SK-N-SH (cell line): ENCODE results near the gene FNDC3B. TPM values are rescaled to one million over a fixed set of nuclear protein-coding genes. Genes with fewer than 3 reads are reported as not detected.
"Not testable (repeated sequence)": the region's sequence is repeated elsewhere in the genome, so short reads cannot be mapped to it uniquely, and the experiment has no call there.

Experiments
- CTCF ChIA-PET: fragments of 300-600, 350-600 bp; formaldehyde crosslinking; extraction: SDS; loops from one replicate; lab custom pipeline; 2021; lab: Yijun Ruan, JAX
- POLR2A ChIA-PET: fragments of 350-600 bp; sonication (Branson Sonifier 250); formaldehyde crosslinking; extraction: SDS; loops from one replicate; lab custom pipeline; 2020; ENCODE audit warnings: antibody characterized with exemption, inconsistent platforms; lab: Yijun Ruan, JAX
- DNase-seq: peaks from one replicate; pipeline ENCODE4 v3.0.0; 2012
- H2AFZ ChIP-seq: fragments of 200-600 bp; sonication (generic); 2 replicates; pipeline ENCODE4 v1.8.1; 2016; ENCODE audit warnings: antibody characterized with exemption, mild to moderate bottlenecking, low read depth
- H3F3A ChIP-seq: fragments of 200-600 bp; sonication (generic); replicated peaks from 2 replicates; pipeline ENCODE3; 2016; ENCODE audit warnings: antibody characterized with exemption, mild to moderate bottlenecking; ENCODE audit not compliant: insufficient read depth
- H3K27ac ChIP-seq, 2 experiments: fragments of 200-500 bp in 1 of 2; fragments of 200-600 bp in 1 of 2; sonication (Bioruptor generic) in 1 of 2; sonication (generic), shearing (Covaris generic) in 1 of 2; 2 replicates each; pipeline versions ENCODE4 v1.5.1 to v1.6.1; 2014 to 2016; ENCODE audit warnings: low read depth in 2 of 2, inconsistent platforms in 1 of 2, low read length in 1 of 2, mild to moderate bottlenecking in 1 of 2, mixed read lengths in 1 of 2
- H3K27me3 ChIP-seq: fragments of 200-600 bp; sonication (generic), shearing (Covaris generic); 2 replicates; pipeline ENCODE4 v1.6.1; 2016; ENCODE audit warnings: mixed run types; ENCODE audit not compliant: insufficient read depth
- H3K36me3 ChIP-seq, 2 experiments: fragments of 200-500 bp in 1 of 2; fragments of 200-600 bp in 1 of 2; sonication (Bioruptor generic) in 1 of 2; sonication (generic) in 1 of 2; replicated peaks in 1 of 2; 2 replicates each; pipeline versions ENCODE3 to v1.5.1; 2014 to 2016; ENCODE audit warnings: low read length in 1 of 2, mild to moderate bottlenecking in 1 of 2; ENCODE audit not compliant: insufficient read depth in 2 of 2, control insufficient read depth in 1 of 2
- H3K4me1 ChIP-seq, 2 experiments: fragments of 200-500 bp in 1 of 2; fragments of 200-600 bp in 1 of 2; sonication (Bioruptor generic) in 1 of 2; sonication (generic), shearing (Covaris generic) in 1 of 2; 2 replicates each; pipeline versions ENCODE4 v1.5.1 to v1.6.1; 2014 to 2016; ENCODE audit warnings: low read depth in 1 of 2, low read length in 1 of 2, mixed run types in 1 of 2; ENCODE audit not compliant: insufficient read depth in 2 of 2, control insufficient read depth in 1 of 2
- H3K4me2 ChIP-seq: fragments of 200-600 bp; sonication (generic), shearing (Covaris generic); 2 replicates; pipeline ENCODE4 v1.6.1; 2017; ENCODE audit warnings: mixed run types
- H3K4me3 ChIP-seq, 2 experiments: fragments of 200-500 bp in 1 of 2; fragments of 200-600 bp in 1 of 2; sonication (Bioruptor generic) in 1 of 2; sonication (generic), shearing (Covaris generic) in 1 of 2; 2 replicates each; pipeline versions ENCODE4 v1.5.1 to v1.8.1; 2014 to 2016; ENCODE audit warnings: low read depth in 2 of 2, inconsistent platforms in 1 of 2, low read length in 1 of 2, mild to moderate bottlenecking in 1 of 2, mixed read lengths in 1 of 2, moderate library complexity in 1 of 2
- H3K79me2 ChIP-seq: fragments of 200-600 bp; sonication (generic); 2 replicates; pipeline ENCODE4 v1.8.1; 2017; ENCODE audit warnings: mild to moderate bottlenecking; ENCODE audit not compliant: insufficient read depth
- H3K9ac ChIP-seq: fragments of 200-600 bp; sonication (generic); 2 replicates; pipeline ENCODE4 v1.6.1; 2017; ENCODE audit warnings: mixed run types
- H3K9me2 ChIP-seq: fragments of 200-600 bp; sonication (generic); 2 replicates; pipeline ENCODE4 v1.6.1; 2017; ENCODE audit warnings: mixed run types
- H3K9me3 ChIP-seq: fragments of 200-600 bp; sonication (generic); 2 replicates; pipeline ENCODE4 v1.6.1; 2017; ENCODE audit warnings: mixed run types, mild to moderate bottlenecking, moderate library complexity
- H4K20me1 ChIP-seq: fragments of 200-600 bp; sonication (generic); 2 replicates; pipeline ENCODE4 v1.6.1; 2017; ENCODE audit warnings: mild to moderate bottlenecking, mixed run types; ENCODE audit not compliant: insufficient read depth
- EP300 ChIP-seq, 2 experiments: IDR thresholded peaks; 2 replicates each; pipeline versions ENCODE4 v1.4.0 to v1.6.1; 2012; ENCODE audit warnings: borderline replicate concordance in 1 of 2, low read depth in 1 of 2, low read length in 1 of 2
- EZH2phosphoT487 ChIP-seq: fragments of 200-600 bp; sonication (generic); IDR thresholded peaks from 2 replicates; pipeline ENCODE4 v1.6.1; 2017; ENCODE audit warnings: low read depth, mixed run types, mild to moderate bottlenecking, antibody characterized with exemption, moderate library complexity, borderline replicate concordance
- FOXJ3 ChIP-seq: sonication (generic); formaldehyde crosslinking; IDR thresholded peaks from 2 replicates; pipeline ENCODE4 v1.5.1; 2020; ENCODE audit warnings: mild to moderate bottlenecking, missing genetic modification reagents
- NRF1 ChIP-seq: IDR thresholded peaks from 2 replicates; pipeline ENCODE4 v1.6.1; 2012; ENCODE audit warnings: low read depth, mild to moderate bottlenecking, low read length
- RFX5 ChIP-seq: IDR thresholded peaks from 2 replicates; pipeline ENCODE4 v1.6.1; 2012; ENCODE audit warnings: mild to moderate bottlenecking, improper control_type of control experiment, low read length
- TAF1 ChIP-seq: IDR thresholded peaks from 2 replicates; pipeline ENCODE4 v1.6.1; 2012; ENCODE audit warnings: low read depth, mild to moderate bottlenecking, low read length, moderate library complexity, borderline replicate concordance
- TCF12 ChIP-seq: IDR thresholded peaks from 2 replicates; pipeline ENCODE4 v1.4.0; 2012
- WGBS: methylation state at CpG from one replicate; pipeline ENCODE4 v1.1.6; 2017; ENCODE audit warnings: low lambda C conversion rate; 5-methylcytosine and 5-hydroxymethylcytosine counted together
- polyA plus RNA-seq, 3 experiments: library from polyadenylated mRNA; depleted of rRNA; stranded (reverse); fragments of >200 nt; gene quantifications; 2 replicates each; pipeline ENCODE4 v1.2.3, GENCODE V29; 2012
- TF ChIP-seq, protein P1 (sequence below): IDR thresholded peaks from 2 replicates; pipeline ENCODE4; 2012
- TF ChIP-seq, protein P2 (sequence below): fragments of 150-350 bp; IDR thresholded peaks from 2 replicates; pipeline ENCODE4 v1.6.1; 2017; ENCODE audit warnings: antibody characterized with exemption, low read length, low read depth, borderline replicate concordance
- TF ChIP-seq, protein P3 (sequence below): IDR thresholded peaks from 2 replicates; pipeline ENCODE4 v1.4.0; 2012; ENCODE audit warnings: low read depth, borderline replicate concordance
- TF ChIP-seq, protein P4 (sequence below): fragments of 150-350 bp; IDR thresholded peaks from 2 replicates; pipeline ENCODE4 v1.6.1; 2016; ENCODE audit warnings: mild to moderate bottlenecking, low read depth, low read length
- TF ChIP-seq, protein P5 (sequence below): IDR thresholded peaks from 2 replicates; pipeline ENCODE4 v1.6.1; 2012; ENCODE audit warnings: mild to moderate bottlenecking, low read depth, low read length, moderate library complexity

FNDC3B gene
- polyA plus RNA-seq, 1 of the 3 experiments (the other 2 are of a cell fraction) = 10.4 TPM

DNA sequence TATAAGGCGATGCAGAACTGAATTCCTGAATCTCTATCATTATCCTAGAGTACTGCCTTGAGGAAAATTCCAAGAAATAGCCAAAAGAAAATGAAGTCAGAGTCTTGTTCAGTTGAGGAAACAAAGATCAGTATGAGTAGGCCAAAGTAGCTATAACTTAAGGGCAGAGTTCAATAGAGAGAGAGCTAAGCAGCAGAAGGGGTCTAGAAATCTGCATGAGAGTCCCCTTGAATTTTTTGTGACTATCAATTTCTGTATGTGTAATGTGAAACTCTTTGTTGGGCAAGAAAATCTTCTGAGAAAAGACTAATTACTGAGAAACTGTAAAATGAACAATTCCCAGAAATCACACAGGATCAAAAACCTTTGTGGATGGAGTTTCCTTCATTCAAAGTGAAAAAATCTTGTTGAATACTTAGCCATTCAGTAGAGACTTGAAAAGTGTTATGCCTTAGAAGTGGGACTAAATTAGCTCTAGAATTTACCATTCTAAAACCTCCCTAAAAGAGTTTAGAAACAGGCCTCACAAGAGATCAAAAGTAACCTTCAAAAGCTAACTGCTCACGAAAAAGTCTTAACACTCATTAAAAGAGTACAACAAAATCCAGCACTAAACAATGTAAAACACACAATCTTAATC lies 43.1 kb upstream of the FNDC3B start:
- Histone ChIP-seq H3K27me3 (no peaks in the 10 kb centered on the region), H3K4me3 (no peak overlapping the region), H3K4me2 (no peak overlapping the region), H3K27ac (no peak overlapping the region), H3K9ac (no peak overlapping the region), H3K9me3 (peaks cover 7% of the 10 kb centered on the region; the same call in 1 of the 2 replicates), H2AFZ (no peak overlapping the region), H3K36me3 (no peaks in the 10 kb centered on the region), H3K9me2 (no peaks in the 10 kb centered on the region), H3K79me2 (no peaks in the 10 kb centered on the region), H4K20me1 (no peaks in the 10 kb centered on the region), H3F3A (peaks cover 12% of the 10 kb centered on the region), H3K4me1 (no peaks in the 10 kb centered on the region; a peak in 1 of 4 replicates)
- no peak for DNase-seq
- WGBS = 85% methylated on average over 2 of the region's 2 CpGs
- POLR2A ChIA-PET = no interaction called here
- CTCF ChIA-PET = no interaction called here
- TF ChIP-seq, protein P1, sequence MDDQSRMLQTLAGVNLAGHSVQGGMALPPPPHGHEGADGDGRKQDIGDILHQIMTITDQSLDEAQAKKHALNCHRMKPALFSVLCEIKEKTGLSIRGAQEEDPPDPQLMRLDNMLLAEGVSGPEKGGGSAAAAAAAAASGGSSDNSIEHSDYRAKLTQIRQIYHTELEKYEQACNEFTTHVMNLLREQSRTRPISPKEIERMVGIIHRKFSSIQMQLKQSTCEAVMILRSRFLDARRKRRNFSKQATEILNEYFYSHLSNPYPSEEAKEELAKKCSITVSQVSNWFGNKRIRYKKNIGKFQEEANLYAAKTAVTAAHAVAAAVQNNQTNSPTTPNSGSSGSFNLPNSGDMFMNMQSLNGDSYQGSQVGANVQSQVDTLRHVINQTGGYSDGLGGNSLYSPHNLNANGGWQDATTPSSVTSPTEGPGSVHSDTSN = no peak
- TF ChIP-seq, protein P2, sequence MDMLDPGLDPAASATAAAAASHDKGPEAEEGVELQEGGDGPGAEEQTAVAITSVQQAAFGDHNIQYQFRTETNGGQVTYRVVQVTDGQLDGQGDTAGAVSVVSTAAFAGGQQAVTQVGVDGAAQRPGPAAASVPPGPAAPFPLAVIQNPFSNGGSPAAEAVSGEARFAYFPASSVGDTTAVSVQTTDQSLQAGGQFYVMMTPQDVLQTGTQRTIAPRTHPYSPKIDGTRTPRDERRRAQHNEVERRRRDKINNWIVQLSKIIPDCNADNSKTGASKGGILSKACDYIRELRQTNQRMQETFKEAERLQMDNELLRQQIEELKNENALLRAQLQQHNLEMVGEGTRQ = no peak
- TF ChIP-seq EP300 (IDR thresholded peaks at IDR 0.05; ENCODE audit: borderline replicate concordance in 1 of 2, low read depth in 1 of 2, low read length in 1 of 2) (no peak), TAF1 (no peak), TCF12 (no peak), FOXJ3 (CRISPR knock-in tag) (no peak), EZH2phosphoT487 (no peak), RFX5 (no peak), NRF1 (no peak)
- TF ChIP-seq, protein P3, sequence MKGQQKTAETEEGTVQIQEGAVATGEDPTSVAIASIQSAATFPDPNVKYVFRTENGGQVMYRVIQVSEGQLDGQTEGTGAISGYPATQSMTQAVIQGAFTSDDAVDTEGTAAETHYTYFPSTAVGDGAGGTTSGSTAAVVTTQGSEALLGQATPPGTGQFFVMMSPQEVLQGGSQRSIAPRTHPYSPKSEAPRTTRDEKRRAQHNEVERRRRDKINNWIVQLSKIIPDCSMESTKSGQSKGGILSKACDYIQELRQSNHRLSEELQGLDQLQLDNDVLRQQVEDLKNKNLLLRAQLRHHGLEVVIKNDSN = no peak
- TF ChIP-seq, protein P4, sequence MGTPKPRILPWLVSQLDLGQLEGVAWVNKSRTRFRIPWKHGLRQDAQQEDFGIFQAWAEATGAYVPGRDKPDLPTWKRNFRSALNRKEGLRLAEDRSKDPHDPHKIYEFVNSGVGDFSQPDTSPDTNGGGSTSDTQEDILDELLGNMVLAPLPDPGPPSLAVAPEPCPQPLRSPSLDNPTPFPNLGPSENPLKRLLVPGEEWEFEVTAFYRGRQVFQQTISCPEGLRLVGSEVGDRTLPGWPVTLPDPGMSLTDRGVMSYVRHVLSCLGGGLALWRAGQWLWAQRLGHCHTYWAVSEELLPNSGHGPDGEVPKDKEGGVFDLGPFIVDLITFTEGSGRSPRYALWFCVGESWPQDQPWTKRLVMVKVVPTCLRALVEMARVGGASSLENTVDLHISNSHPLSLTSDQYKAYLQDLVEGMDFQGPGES = no peak
- TF ChIP-seq, protein P5, sequence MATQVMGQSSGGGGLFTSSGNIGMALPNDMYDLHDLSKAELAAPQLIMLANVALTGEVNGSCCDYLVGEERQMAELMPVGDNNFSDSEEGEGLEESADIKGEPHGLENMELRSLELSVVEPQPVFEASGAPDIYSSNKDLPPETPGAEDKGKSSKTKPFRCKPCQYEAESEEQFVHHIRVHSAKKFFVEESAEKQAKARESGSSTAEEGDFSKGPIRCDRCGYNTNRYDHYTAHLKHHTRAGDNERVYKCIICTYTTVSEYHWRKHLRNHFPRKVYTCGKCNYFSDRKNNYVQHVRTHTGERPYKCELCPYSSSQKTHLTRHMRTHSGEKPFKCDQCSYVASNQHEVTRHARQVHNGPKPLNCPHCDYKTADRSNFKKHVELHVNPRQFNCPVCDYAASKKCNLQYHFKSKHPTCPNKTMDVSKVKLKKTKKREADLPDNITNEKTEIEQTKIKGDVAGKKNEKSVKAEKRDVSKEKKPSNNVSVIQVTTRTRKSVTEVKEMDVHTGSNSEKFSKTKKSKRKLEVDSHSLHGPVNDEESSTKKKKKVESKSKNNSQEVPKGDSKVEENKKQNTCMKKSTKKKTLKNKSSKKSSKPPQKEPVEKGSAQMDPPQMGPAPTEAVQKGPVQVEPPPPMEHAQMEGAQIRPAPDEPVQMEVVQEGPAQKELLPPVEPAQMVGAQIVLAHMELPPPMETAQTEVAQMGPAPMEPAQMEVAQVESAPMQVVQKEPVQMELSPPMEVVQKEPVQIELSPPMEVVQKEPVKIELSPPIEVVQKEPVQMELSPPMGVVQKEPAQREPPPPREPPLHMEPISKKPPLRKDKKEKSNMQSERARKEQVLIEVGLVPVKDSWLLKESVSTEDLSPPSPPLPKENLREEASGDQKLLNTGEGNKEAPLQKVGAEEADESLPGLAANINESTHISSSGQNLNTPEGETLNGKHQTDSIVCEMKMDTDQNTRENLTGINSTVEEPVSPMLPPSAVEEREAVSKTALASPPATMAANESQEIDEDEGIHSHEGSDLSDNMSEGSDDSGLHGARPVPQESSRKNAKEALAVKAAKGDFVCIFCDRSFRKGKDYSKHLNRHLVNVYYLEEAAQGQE = no peak

DNA sequence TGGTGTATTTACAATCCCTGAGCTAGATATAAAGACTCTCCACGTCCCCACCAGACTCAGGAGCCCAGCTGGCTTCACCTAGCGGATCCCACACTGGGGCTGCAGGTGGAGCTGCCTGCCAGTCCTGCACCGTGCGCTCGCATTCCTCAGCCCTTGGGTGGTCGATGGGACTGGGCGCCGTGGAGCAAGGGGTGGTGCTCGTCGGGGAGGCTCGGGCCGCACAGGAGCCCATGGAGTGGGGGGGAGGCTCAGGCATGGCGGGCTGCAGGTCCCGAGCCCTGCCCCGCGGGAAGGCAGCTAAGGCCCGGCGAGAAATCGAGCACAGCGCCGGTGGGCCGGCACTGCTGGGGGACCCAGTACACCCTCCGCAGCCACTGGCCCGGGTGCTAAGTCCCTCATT lies 40.6 kb upstream of the FNDC3B start:
- H3K27me3 ChIP-seq, H3K79me2 ChIP-seq, H3K36me3 ChIP-seq, H3K9me2 ChIP-seq, H4K20me1 ChIP-seq, H3K9me3 ChIP-seq, H3K9ac ChIP-seq, H3K27ac ChIP-seq, H2AFZ ChIP-seq, H3K4me2 ChIP-seq, DNase-seq, H3K4me1 ChIP-seq, CTCF ChIA-PET, H3K4me3 ChIP-seq, POLR2A ChIA-PET: not testable (repeated sequence)
- peaks cover 12% of the 10 kb centered on the region for H3F3A ChIP-seq
- 81% methylated on average over 11 of the region's 24 CpGs for WGBS

DNA sequence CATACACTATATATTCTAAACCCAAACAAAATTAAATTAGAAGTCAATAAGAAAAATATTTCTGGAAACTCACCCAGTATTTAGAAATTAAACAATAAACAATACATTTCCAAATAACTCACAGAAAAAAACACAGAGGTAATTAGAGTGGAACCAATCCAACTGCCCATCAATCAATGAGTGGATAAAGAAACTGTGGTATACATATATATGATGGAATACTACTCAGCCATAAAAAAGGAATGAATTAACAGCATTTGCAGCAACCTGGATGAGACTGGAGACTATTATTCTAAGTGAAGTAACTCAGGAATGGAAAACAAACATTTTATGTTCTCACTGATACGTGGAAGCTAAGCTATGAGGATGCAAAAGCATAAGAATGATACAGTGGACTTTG lies 37.8 kb upstream of the FNDC3B start:
- DNase-seq, H3K36me3 ChIP-seq, CTCF ChIA-PET, H4K20me1 ChIP-seq, H3K4me2 ChIP-seq, H3K9ac ChIP-seq, H3K4me1 ChIP-seq, POLR2A ChIA-PET, H3K27me3 ChIP-seq, H3K4me3 ChIP-seq, H3F3A ChIP-seq, H3K27ac ChIP-seq, H3K79me2 ChIP-seq, H3K9me2 ChIP-seq, H3K9me3 ChIP-seq, H2AFZ ChIP-seq: not testable (repeated sequence)
- 50% methylated on average over 1 of the region's 1 CpG for whole genome bisulfite sequencing
